ENCODE measurements around the gene UFD1. TPM values are rescaled to one million over a fixed set of nuclear protein-coding genes. Genes with fewer than 3 reads are reported as not detected.

UFD1 gene
- total RNA-seq, 4 donors from 2014 or later: 39.2 to 74.3 (median 43.5) TPM

DNA sequence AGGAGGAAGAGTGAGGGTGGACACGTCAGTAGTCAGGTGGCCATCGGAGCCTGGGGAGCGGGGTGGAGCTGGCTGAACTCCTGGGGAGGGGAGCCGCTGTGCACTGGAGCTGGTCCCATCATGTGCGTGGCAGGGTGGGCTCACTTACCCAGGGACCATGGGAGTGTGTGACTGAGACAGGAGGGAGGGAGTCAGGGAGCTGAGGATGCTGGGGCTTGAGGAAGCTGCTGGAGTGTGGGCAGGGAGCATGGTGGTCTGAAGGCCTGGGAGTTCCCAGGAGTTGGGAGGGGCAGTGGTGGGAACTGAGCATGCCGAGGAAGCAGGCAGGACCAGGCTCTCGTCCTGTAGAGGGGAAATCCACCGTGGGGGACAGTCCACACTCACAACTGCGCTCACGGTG is 27.2 kb upstream of the UFD1 start:
- DNase-seq: no peak
- no peaks in the 10 kb centered on the region for H3K9me3 ChIP-seq
- no peak overlapping the region for H3K4me3 ChIP-seq
- no peaks in the 10 kb centered on the region for H3K4me1 ChIP-seq
- H3K36me3 ChIP-seq: no peaks in the 10 kb centered on the region
- TF ChIP-seq, protein P1, sequence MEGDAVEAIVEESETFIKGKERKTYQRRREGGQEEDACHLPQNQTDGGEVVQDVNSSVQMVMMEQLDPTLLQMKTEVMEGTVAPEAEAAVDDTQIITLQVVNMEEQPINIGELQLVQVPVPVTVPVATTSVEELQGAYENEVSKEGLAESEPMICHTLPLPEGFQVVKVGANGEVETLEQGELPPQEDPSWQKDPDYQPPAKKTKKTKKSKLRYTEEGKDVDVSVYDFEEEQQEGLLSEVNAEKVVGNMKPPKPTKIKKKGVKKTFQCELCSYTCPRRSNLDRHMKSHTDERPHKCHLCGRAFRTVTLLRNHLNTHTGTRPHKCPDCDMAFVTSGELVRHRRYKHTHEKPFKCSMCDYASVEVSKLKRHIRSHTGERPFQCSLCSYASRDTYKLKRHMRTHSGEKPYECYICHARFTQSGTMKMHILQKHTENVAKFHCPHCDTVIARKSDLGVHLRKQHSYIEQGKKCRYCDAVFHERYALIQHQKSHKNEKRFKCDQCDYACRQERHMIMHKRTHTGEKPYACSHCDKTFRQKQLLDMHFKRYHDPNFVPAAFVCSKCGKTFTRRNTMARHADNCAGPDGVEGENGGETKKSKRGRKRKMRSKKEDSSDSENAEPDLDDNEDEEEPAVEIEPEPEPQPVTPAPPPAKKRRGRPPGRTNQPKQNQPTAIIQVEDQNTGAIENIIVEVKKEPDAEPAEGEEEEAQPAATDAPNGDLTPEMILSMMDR (IDR thresholded peaks at IDR 0.05): no peak
- no peak for TF ChIP-seq POLR2A (IDR thresholded peaks at IDR 0.05)
- H3K27ac ChIP-seq: no peak overlapping the region
- no peaks in the 10 kb centered on the region for H3K27me3 ChIP-seq

DNA sequence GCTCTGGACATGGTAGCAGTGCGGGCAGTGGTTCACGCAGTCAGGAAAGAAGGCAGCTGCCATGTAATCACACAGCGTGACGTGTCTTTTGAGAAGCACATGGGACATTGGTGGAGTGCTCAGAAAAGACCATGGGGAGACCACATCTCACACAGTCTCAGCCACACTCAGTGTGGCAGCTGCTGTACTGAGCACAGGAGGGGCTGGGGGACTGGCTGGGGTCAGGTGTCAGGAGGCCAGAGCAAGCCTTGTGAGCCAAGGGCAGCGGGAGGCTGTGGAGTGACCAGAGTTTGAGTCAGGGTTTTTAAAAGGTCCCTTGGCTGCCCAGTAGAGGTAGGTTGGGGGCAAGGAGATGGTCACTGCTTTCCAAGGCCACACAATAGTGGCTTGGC is 26.7 kb upstream of the UFD1 start:
- Histone ChIP-seq H3K9me3 (no peaks in the 10 kb centered on the region), H3K4me1 (no peaks in the 10 kb centered on the region), H3K27me3 (no peaks in the 10 kb centered on the region), H3K27ac (no peak overlapping the region), H3K36me3 (no peaks in the 10 kb centered on the region), H3K4me3 (no peak overlapping the region)
- TF ChIP-seq, protein P1 (IDR thresholded peaks at IDR 0.05): no peak
- TF ChIP-seq POLR2A (IDR thresholded peaks at IDR 0.05): no peak
- DNase-seq: no peak

DNA sequence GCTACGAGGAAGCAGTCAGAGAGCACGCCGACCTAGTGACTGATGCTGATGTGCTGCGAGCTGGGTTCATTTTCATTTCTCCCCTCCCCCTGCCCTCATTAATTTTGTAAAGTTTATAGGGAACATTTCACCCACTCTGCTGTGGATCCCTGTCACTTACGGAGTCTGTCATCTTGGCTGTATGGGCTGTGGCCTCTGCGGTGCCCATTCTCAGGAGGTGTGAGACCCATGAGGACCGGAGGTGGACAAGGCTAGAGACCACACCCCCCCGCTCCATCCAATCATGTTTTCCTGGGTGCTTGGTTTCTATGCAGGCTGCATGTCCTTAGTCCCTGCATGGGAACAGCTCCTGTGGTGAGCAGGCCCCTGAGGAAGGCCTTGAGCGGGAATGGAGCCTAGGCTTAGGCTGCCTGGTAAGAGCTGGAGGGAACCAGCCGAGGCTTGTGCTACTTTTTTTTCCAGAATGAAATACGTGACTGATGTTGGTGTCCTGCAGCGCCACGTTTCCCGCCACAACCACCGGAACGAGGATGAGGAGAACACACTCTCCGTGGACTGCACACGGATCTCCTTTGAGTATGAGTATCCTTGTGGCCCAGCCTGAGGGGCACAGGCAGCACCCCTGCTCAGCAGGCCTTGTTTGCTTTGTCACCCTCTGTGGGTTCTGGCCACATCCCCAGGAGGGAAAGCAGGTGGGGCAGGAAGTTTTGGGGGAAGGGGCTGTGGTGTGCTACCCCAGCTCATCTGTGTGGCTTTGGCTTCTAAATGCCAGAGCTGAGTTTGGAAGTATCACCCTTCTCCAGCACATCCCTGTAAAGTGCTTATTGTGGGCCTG is 26.1 kb upstream of the UFD1 start:
- H3K27me3 ChIP-seq: no peaks in the 10 kb centered on the region
- no peak overlapping the region for H3K4me3 ChIP-seq
- H3K36me3 ChIP-seq: no peaks in the 10 kb centered on the region
- DNase-seq: no peak
- H3K27ac ChIP-seq: no peak overlapping the region
- H3K4me1 ChIP-seq: no peaks in the 10 kb centered on the region
- no peaks in the 10 kb centered on the region for H3K9me3 ChIP-seq
- TF ChIP-seq POLR2A (IDR thresholded peaks at IDR 0.05): no peak
- TF ChIP-seq, protein P1 (IDR thresholded peaks at IDR 0.05): no peak

DNA sequence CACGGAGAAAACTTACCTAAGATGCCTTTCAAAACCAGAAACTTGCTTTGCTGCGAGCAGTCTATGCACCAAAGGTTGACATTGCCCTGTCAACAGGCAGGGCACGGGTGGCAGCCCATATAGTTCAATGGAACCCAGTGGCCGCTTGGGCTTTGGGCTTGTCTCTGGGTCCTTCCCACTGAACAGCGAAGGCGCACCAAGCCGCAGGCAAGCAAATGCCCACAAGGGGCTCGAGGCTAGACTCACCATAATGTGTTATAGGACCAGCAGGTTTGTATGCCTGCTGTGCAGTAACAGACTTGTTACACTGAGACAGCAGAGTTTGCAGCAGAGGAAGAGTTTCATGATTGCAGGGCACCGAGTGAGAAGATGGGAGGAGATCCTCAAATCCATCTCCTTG is 24.9 kb upstream of the UFD1 start:
- Histone ChIP-seq H3K27me3 (no peaks in the 10 kb centered on the region), H3K27ac (no peak overlapping the region), H3K9me3 (no peaks in the 10 kb centered on the region), H3K4me3 (no peak overlapping the region), H3K4me1 (no peaks in the 10 kb centered on the region), H3K36me3 (no peaks in the 10 kb centered on the region)
- no peak for TF ChIP-seq POLR2A (IDR thresholded peaks at IDR 0.05)
- TF ChIP-seq, protein P1 (IDR thresholded peaks at IDR 0.05): no peak
- no peak for DNase-seq

DNA sequence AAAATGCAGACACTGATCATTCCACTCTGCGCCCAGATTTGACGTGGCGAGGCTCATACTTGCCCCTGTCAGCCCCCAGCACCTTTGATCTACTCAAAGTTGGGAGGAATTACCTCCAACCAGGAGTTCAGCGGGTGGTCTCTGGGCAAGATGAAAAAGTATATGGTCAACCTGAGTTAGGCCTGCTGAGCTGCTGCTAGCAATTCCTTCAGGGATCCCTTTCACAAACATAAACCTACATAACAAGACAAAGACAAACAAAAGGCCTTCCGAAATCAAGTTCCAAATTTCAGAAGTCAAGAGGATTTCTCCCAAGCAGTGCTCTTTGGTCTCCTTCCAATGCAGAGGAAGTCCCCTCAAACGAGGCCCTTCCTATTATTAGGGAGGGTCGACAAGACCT is 24.4 kb upstream of the UFD1 start:
- Histone ChIP-seq H3K4me3 (no peak overlapping the region), H3K27ac (no peak overlapping the region), H3K27me3 (no peaks in the 10 kb centered on the region), H3K4me1 (no peaks in the 10 kb centered on the region), H3K9me3 (no peaks in the 10 kb centered on the region), H3K36me3 (no peaks in the 10 kb centered on the region)
- DNase-seq: no peak
- TF ChIP-seq POLR2A (IDR thresholded peaks at IDR 0.05): no peak
- TF ChIP-seq, protein P1 (IDR thresholded peaks at IDR 0.05): no peak

Measured in Peyer's patch (tissue), 4 donors.